Esophagus muscularis mucosa (tissue), 4 donors: ENCODE measurements around the gene CKB. TPM values are rescaled to one million over a fixed set of nuclear protein-coding genes. Genes with fewer than 3 reads are reported as not detected.
"Not testable (repeated sequence)": the region's sequence is repeated elsewhere in the genome, so short reads cannot be mapped to it uniquely, and the experiment has no call there.

Experiments
- DNase-seq: peaks from one replicate; pipeline ENCODE4 v3.0.0-alpha.2; 2017; ENCODE audit errors: extremely low spot score
- H3K27ac ChIP-seq, 4 donors: fragments of 200-600 bp; sonication (generic); replicated peaks in 1 of 4; 1 replicate in 3 of 4; 2 replicates in 1 of 4; pipeline ENCODE4 v1.5.1; 2016 to 2019; ENCODE audit warnings: mild to moderate bottlenecking in 1 of 4
- H3K27me3 ChIP-seq, 4 donors: fragments of 200-600 bp; sonication (generic); one replicate each; pipeline versions ENCODE4 v1.5.1 to v1.6.0; 2016 to 2019
- H3K36me3 ChIP-seq, 4 donors: fragments of 200-600 bp; sonication (generic); one replicate each; pipeline ENCODE4 v1.5.1; 2016 to 2019
- H3K4me1 ChIP-seq, 4 donors: fragments of 200-600 bp; sonication (generic); one replicate each; pipeline ENCODE4 v1.5.1; 2016 to 2019
- H3K4me3 ChIP-seq, 4 donors: fragments of 200-600 bp; sonication (generic); 1 replicate in 2 of 4; 2 replicates in 2 of 4; pipeline ENCODE4 v1.5.1; 2016 to 2019; ENCODE audit warnings: mild to moderate bottlenecking in 4 of 4, moderate library complexity in 1 of 4
- H3K9me3 ChIP-seq, 4 donors: fragments of 200-600 bp; sonication (generic); 1 replicate in 3 of 4; 2 replicates in 1 of 4; pipeline ENCODE4 v1.5.1; 2016 to 2019
- CTCF ChIP-seq, 3 experiments: fragments of 200-600 bp in 2 of 3; fragments of 450-650 bp in 1 of 3; sonication (generic) in 2 of 3; IDR thresholded peaks; one replicate each; pipeline ENCODE4 v1.5.1; 2017 to 2019; ENCODE audit warnings: antibody characterized with exemption in 3 of 3, mild to moderate bottlenecking in 2 of 3, moderate library complexity in 1 of 3
- EP300 ChIP-seq: sonication (generic); formaldehyde crosslinking; IDR thresholded peaks from one replicate; pipeline ENCODE4 v1.6.1; 2017; ENCODE audit warnings: antibody characterized with exemption
- POLR2A ChIP-seq: fragments of 450-650 bp; IDR thresholded peaks from one replicate; pipeline ENCODE4 v1.6.1; 2017; ENCODE audit warnings: antibody characterized with exemption, moderate library complexity, mild to moderate bottlenecking, low read depth
- POLR2AphosphoS5 ChIP-seq, 2 donors: sonication (generic); formaldehyde crosslinking; IDR thresholded peaks; one replicate each; pipeline ENCODE4 v1.6.1; 2017; ENCODE audit warnings: antibody characterized with exemption in 2 of 2
- WGBS: methylation state at CpG from one replicate; pipeline ENCODE4 v1.1.5; 2018; 5-methylcytosine and 5-hydroxymethylcytosine counted together
- intact Hi-C: fragments of 100-400 bp; cut with DNase I; formaldehyde crosslinking; loops from one replicate; pipeline ENCODE4 v1.15.1; 2023
- total RNA-seq, 4 donors: library from RNA; depleted of rRNA; stranded (reverse); fragments of >200 nt; gene quantifications; one replicate each; pipeline versions ENCODE4 v1.1.0 to v1.2.1, GENCODE V29; 2016

Gene CKB
- total RNA-seq, 4 donors from 2014 or later, result 917 to 1,843 (median 1,284) TPM

- no peak for TF ChIP-seq POLR2AphosphoS5 (IDR thresholded peaks at IDR 0.05)
- TF ChIP-seq POLR2A, result no peak
- TF ChIP-seq EP300, result no peak
- TF ChIP-seq CTCF (IDR thresholded peaks at IDR 0.05), result no peak
- H3K27ac ChIP-seq, result peak overlapping the region; percentile 96 to 98 (median 97)
- H3K27me3 ChIP-seq, result peaks cover 0 to 8% (median 4%) of the 10 kb centered on the region in 4 donors
- peaks cover 52 to 69% (median 67%) of the 10 kb centered on the region in 4 donors for H3K4me1 ChIP-seq
- DNase-seq, result no peak
- H3K4me3 ChIP-seq, result no peak overlapping the region
- H3K9me3 ChIP-seq, result no peaks in the 10 kb centered on the region
- intact Hi-C loops, result no loop called here
- peaks cover 3 to 20% (median 17%) of the 10 kb centered on the region in 4 donors for H3K36me3 ChIP-seq
- WGBS, result 85% methylated on average over 10 of the region's 10 CpGs
These were observed 5.5 kb downstream of the CKB start for GRCh38 chr14:103517174-103517566.

- H3K27ac ChIP-seq, result peak overlapping the region; percentile 96 to 98 (median 97)
- H3K4me1 ChIP-seq, result peaks cover 46 to 64% (median 62%) of the 10 kb centered on the region in 4 donors
- no peak for DNase-seq
- H3K36me3 ChIP-seq, result peaks cover 3 to 21% (median 17%) of the 10 kb centered on the region in 4 donors
- peaks cover 0 to 6% (median under 1%) of the 10 kb centered on the region in 4 donors for H3K27me3 ChIP-seq
- intact Hi-C loops, result no loop called here
- H3K9me3 ChIP-seq, result no peaks in the 10 kb centered on the region
- TF ChIP-seq EP300, result no peak
- no peak overlapping the region for H3K4me3 ChIP-seq
- 82% methylated on average over 10 of the region's 10 CpGs for WGBS
These were observed 6.0 kb downstream of the CKB start for GRCh38 chr14:103516426-103517173.

- H3K4me1 ChIP-seq, result peaks cover 35 to 46% (median 45%) of the 10 kb centered on the region in 4 donors
- H3K27me3 ChIP-seq, result no peaks in the 10 kb centered on the region
- intact Hi-C loops, result no loop called here
- no peaks in the 10 kb centered on the region for H3K9me3 ChIP-seq
- H3K36me3 ChIP-seq, result peaks cover 0 to 34% (median 25%) of the 10 kb centered on the region in 4 donors
- no peak overlapping the region for H3K4me3 ChIP-seq
- no peak for DNase-seq
- 82% methylated on average over 13 of the region's 18 CpGs for WGBS
- no peak for TF ChIP-seq EP300
- TF ChIP-seq POLR2A, result no peak
- TF ChIP-seq POLR2AphosphoS5 (IDR thresholded peaks at IDR 0.05), result no peak
- peak overlapping the region in 3 of 4 donors; percentile 13 to 49 (median 24) for H3K27ac ChIP-seq
These were observed 7.8 kb downstream of the CKB start for GRCh38 chr14:103514596-103515421.

DNA sequence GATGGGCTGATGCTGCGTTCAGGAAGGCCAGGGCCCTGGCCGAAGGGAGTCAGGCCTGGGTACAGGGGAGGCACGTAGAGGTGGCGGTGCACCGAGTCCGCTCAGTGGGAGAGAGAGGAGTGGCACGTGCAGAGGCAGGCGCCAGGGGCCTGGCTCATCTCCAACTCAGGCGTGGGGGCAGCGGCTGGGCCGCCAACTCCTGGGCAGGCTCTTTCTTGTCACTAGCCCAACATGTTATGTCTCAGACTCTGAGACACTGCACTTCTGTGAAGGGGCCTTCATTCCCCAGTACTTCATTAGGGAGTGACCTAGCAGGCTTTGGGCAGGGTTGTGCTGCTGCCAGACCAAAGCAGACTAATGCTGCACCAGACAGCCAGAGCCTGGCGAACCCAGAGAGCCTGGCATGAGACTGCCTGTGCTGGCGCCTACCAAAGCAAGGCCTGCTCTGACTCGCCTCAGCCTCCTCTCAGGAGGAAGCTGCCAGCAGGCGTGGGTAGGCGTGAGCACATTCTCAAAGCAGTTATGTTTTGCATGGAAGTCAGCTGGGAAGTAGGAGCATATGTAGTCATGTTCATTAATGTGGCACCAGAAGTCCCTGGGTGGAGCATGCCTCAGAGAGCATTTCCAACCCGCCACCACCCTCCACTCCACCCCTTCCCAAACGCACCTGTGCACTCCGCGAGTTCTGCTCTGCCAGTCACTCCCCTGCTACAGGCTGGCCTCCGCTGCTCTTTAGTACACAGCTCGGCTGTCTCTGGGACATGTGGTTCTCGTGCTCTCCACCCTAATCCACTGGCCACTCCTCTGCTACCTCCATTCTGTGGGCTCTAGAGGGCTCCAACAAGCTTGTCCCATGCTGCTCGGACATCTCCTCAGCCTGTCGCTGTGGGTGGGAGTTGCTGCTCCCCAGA is 9.7 kb downstream of the CKB start:
- intact Hi-C loops, result no loop called here
- DNase-seq, result no peak

GRCh38 chr14:103512180-103512579 is 10.4 kb downstream of the CKB start:
- DNase-seq, H3K4me3 ChIP-seq, H3K9me3 ChIP-seq, H3K27me3 ChIP-seq, intact Hi-C loops: not testable (repeated sequence)
- Histone ChIP-seq H3K4me1 (peaks cover 14 to 22% (median 21%) of the 10 kb centered on the region in 4 donors), H3K27ac (peak overlapping the region; percentile 71 to 84 (median 84)), H3K36me3 (peaks cover 0 to 55% (median 38%) of the 10 kb centered on the region in 4 donors)
- 94% methylated on average over 8 of the region's 8 CpGs for WGBS

More for the DNA sequence above, 9.7 kb downstream of the CKB start:
- no peaks in the 10 kb centered on the region for H3K27me3 ChIP-seq
- peaks cover 0 to 48% (median 35%) of the 10 kb centered on the region in 4 donors for H3K36me3 ChIP-seq
- peaks cover 17 to 27% (median 26%) of the 10 kb centered on the region in 4 donors for H3K4me1 ChIP-seq
- H3K4me3 ChIP-seq, result no peak overlapping the region
- peak overlapping the region; percentile 71 to 84 (median 84) for H3K27ac ChIP-seq
- WGBS, result 49% methylated on average over 21 of the region's 25 CpGs
- H3K9me3 ChIP-seq, result no peaks in the 10 kb centered on the region
- TF ChIP-seq POLR2AphosphoS5 (IDR thresholded peaks at IDR 0.05), result peak; percentile 33 to 54
- no peak for TF ChIP-seq CTCF (IDR thresholded peaks at IDR 0.05)
- TF ChIP-seq EP300, result no peak
- TF ChIP-seq POLR2A, result no peak
